Cardiac muscle cell (in vitro differentiated cells and primary cell): ENCODE results near the gene RNF169. TPM values are rescaled to one million over a fixed set of nuclear protein-coding genes. Genes with fewer than 3 reads are reported as not detected.
A peak's percentile ranks its signal among the peaks of the same experiment; 100 is the strongest.

Experiments
- DNase-seq, 2 donors: peaks; one replicate each; pipeline versions ENCODE4 v3.0.0 to v3.0.0-alpha.2; 2010 to 2017; ENCODE audit warnings: low read depth in 1 of 2, low spot score in 1 of 2
- H3K27ac ChIP-seq: fragments of 200-600 bp; sonication (generic); 2 replicates; pipeline ENCODE4 v1.5.1; 2016
- H3K27me3 ChIP-seq: fragments of 200-600 bp; sonication (generic); 2 replicates; pipeline ENCODE4 v1.6.0; 2016; ENCODE audit warnings: control low read depth
- H3K36me3 ChIP-seq: fragments of 200-600 bp; sonication (generic); 2 replicates; pipeline ENCODE4 v1.5.1; 2016; ENCODE audit warnings: control low read depth
- H3K4me1 ChIP-seq: fragments of 200-600 bp; sonication (generic); 2 replicates; pipeline ENCODE4 v1.8.1; 2017; ENCODE audit warnings: low read depth, mild to moderate bottlenecking, mixed run types
- H3K4me3 ChIP-seq: fragments of 200-600 bp; sonication (generic); 2 replicates; pipeline ENCODE4 v1.5.1; 2016; ENCODE audit warnings: mild to moderate bottlenecking
- H3K9me3 ChIP-seq: fragments of 200-600 bp; sonication (generic); 2 replicates; pipeline ENCODE4 v1.5.1; 2017; ENCODE audit warnings: low read depth, mild to moderate bottlenecking, control low read depth
- polyA plus RNA-seq: library from polyadenylated mRNA; unstranded; fragments of >200 nt; fragmentation: Nextera tagmentation; extraction: Ambion mirVana; gene quantifications from 2 replicates; pipeline ENCODE4 v1.2.1, GENCODE V29; 2016
- total RNA-seq: library from RNA; depleted of rRNA; stranded (reverse); fragments of >200 nt; gene quantifications from 2 replicates; pipeline ENCODE4 v1.2.3, GENCODE V29; 2016
- TF ChIP-seq, protein P1 (sequence below): IDR thresholded peaks from 2 replicates; pipeline ENCODE4 v1.5.1; 2012; ENCODE audit warnings: low read depth, mild to moderate bottlenecking, low read length

The RNF169 gene
- total and polyA plus RNA-seq, 2 experiments from 2014 or later: 3.3 to 15.3 TPM

- H3K27me3 ChIP-seq: no peaks in the 10 kb centered on the region
- TF ChIP-seq, protein P1, sequence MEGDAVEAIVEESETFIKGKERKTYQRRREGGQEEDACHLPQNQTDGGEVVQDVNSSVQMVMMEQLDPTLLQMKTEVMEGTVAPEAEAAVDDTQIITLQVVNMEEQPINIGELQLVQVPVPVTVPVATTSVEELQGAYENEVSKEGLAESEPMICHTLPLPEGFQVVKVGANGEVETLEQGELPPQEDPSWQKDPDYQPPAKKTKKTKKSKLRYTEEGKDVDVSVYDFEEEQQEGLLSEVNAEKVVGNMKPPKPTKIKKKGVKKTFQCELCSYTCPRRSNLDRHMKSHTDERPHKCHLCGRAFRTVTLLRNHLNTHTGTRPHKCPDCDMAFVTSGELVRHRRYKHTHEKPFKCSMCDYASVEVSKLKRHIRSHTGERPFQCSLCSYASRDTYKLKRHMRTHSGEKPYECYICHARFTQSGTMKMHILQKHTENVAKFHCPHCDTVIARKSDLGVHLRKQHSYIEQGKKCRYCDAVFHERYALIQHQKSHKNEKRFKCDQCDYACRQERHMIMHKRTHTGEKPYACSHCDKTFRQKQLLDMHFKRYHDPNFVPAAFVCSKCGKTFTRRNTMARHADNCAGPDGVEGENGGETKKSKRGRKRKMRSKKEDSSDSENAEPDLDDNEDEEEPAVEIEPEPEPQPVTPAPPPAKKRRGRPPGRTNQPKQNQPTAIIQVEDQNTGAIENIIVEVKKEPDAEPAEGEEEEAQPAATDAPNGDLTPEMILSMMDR: no peak
- H3K27ac ChIP-seq: no peak overlapping the region
- H3K36me3 ChIP-seq: no peaks in the 10 kb centered on the region
- no peaks in the 10 kb centered on the region for H3K9me3 ChIP-seq
- no peaks in the 10 kb centered on the region for H3K4me1 ChIP-seq
- peak in 1 of 2 donors; percentile 41 for DNase-seq
- H3K4me3 ChIP-seq: no peak overlapping the region
These were observed 31.8 kb downstream of the RNF169 start for GRCh38 chr11:74780248-74781005.

- Histone ChIP-seq H3K4me3 (no peak overlapping the region), H3K27ac (no peak overlapping the region), H3K27me3 (no peaks in the 10 kb centered on the region), H3K36me3 (no peaks in the 10 kb centered on the region), H3K4me1 (no peaks in the 10 kb centered on the region), H3K9me3 (no peaks in the 10 kb centered on the region)
- TF ChIP-seq, protein P1: no peak
- peak in 1 of 2 donors; percentile 36 for DNase-seq
These were observed 34.7 kb downstream of the RNF169 start for GRCh38 chr11:74783241-74783871.

- Histone ChIP-seq H3K36me3 (no peaks in the 10 kb centered on the region), H3K4me3 (no peak overlapping the region), H3K4me1 (no peaks in the 10 kb centered on the region), H3K27me3 (no peaks in the 10 kb centered on the region), H3K9me3 (no peaks in the 10 kb centered on the region), H3K27ac (no peak overlapping the region)
- no peak for DNase-seq
- TF ChIP-seq, protein P1: no peak
These were observed 35.6 kb downstream of the RNF169 start for GRCh38 chr11:74784234-74784633.

DNA sequence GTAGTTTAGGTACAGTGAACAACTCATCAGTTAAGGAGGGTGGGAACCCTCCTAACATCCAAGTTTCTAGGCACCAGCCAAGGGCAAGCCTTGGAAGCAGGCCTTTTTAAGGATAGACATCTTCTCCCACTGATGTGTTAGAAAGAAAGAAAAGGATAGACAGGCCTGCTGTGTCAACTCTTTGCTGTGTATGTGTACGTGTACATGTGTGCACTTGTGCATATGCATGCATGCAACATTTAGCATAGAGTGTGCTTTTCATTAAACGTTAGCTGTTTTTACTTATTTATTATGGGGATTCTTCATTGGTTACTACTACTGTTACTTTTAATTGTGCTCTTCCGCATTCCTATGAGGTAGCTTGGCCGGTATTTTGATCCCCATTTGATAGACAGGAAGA, 36.1 kb downstream of the RNF169 start:
- no peaks in the 10 kb centered on the region for H3K4me1 ChIP-seq
- no peaks in the 10 kb centered on the region for H3K36me3 ChIP-seq
- H3K9me3 ChIP-seq: no peaks in the 10 kb centered on the region
- no peak for DNase-seq
- H3K27me3 ChIP-seq: no peaks in the 10 kb centered on the region
- H3K27ac ChIP-seq: no peak overlapping the region
- TF ChIP-seq, protein P1: no peak
- no peak overlapping the region for H3K4me3 ChIP-seq

GRCh38 chr11:74786574-74786973, 37.9 kb downstream of the RNF169 start:
- H3K27me3 ChIP-seq: no peaks in the 10 kb centered on the region
- peaks cover 6% of the 10 kb centered on the region for H3K36me3 ChIP-seq
- TF ChIP-seq, protein P1: no peak
- DNase-seq: no peak
- H3K27ac ChIP-seq: no peak overlapping the region
- no peaks in the 10 kb centered on the region for H3K4me1 ChIP-seq
- H3K4me3 ChIP-seq: no peak overlapping the region
- no peaks in the 10 kb centered on the region for H3K9me3 ChIP-seq
